Lung microvascular endothelial cell (primary cell): ENCODE results near the gene ATP8B2. TPM values are rescaled to one million over a fixed set of nuclear protein-coding genes. Genes with fewer than 3 reads are reported as not detected.
"Not testable (repeated sequence)": the region's sequence is repeated elsewhere in the genome, so short reads cannot be mapped to it uniquely, and the experiment has no call there.

Experiments
- DNase-seq, 2 donors: peaks; one replicate each; pipeline versions ENCODE4 v3.0.0 to v3.0.0-alpha.2; 2010; ENCODE audit warnings: low read depth in 2 of 2
- total RNA-seq: library from RNA; depleted of rRNA; stranded (reverse); fragments of >200 nt; gene quantifications from 2 replicates; pipeline ENCODE4 v1.2.1, GENCODE V29; 2014

Gene ATP8B2
- total RNA-seq = 38.4 and 54.4 TPM in 2 replicates

GRCh38 chr1:154324669-154325582 lies at the start of gene ATP8B2:
Gene ATP8B2 (plus strand): TSS chr1:154325525. CDS start chr1:154328142, 2,617 bp downstream.
- peak; percentile 75 to 88 for DNase-seq

GRCh38 chr1:154276797-154277196 lies 48.5 kb upstream of the ATP8B2 start:
- peak in 1 of 2 donors; percentile 24 for DNase-seq

- DNase-seq = not testable (repeated sequence)
Measured at GRCh38 chr1:154287591-154287990, 37.7 kb upstream of the ATP8B2 start.

GRCh38 chr1:154288661-154289060 lies 36.7 kb upstream of the ATP8B2 start:
- DNase-seq = no peak

GRCh38 chr1:154290921-154291320 lies 34.4 kb upstream of the ATP8B2 start:
- DNase-seq = no peak

GRCh38 chr1:154295408-154296235 lies 29.7 kb upstream of the ATP8B2 start:
- no peak for DNase-seq

GRCh38 chr1:154301582-154301981 lies 23.7 kb upstream of the ATP8B2 start:
- DNase-seq = no peak

GRCh38 chr1:154304664-154305337 lies 20.5 kb upstream of the ATP8B2 start:
- peak in 1 of 2 donors; percentile 23 for DNase-seq

GRCh38 chr1:154306151-154306550 lies 19.2 kb upstream of the ATP8B2 start:
- DNase-seq = no peak

- not testable (repeated sequence) for DNase-seq
Measured at GRCh38 chr1:154307670-154308270, 17.6 kb upstream of the ATP8B2 start.

- not testable (repeated sequence) for DNase-seq
Measured at GRCh38 chr1:154309136-154309535, 16.2 kb upstream of the ATP8B2 start.

- DNase-seq = not testable (repeated sequence)
Measured at GRCh38 chr1:154312229-154313065, 12.9 kb upstream of the ATP8B2 start.

GRCh38 chr1:154313066-154313356 lies 12.3 kb upstream of the ATP8B2 start:
- no peak for DNase-seq

- not testable (repeated sequence) for DNase-seq
Measured at GRCh38 chr1:154314226-154314625, 11.1 kb upstream of the ATP8B2 start.

- no peak for DNase-seq
Measured at GRCh38 chr1:154316704-154317103, 8.6 kb upstream of the ATP8B2 start.

- no peak for DNase-seq
Measured at GRCh38 chr1:154318386-154318785, 6.9 kb upstream of the ATP8B2 start.

- DNase-seq = peak; percentile 30 to 47
Measured at GRCh38 chr1:154320882-154321608, 4.3 kb upstream of the ATP8B2 start, which contains the start of gene AQP10. Gene AQP10 (plus strand): TSS chr1:154321093. CDS start chr1:154321156, 63 bp downstream.

GRCh38 chr1:154321609-154321934 lies 3.8 kb upstream of the ATP8B2 start:
- DNase-seq = not testable (repeated sequence)

GRCh38 chr1:154323493-154323892 lies 1.8 kb upstream of the ATP8B2 start:
- DNase-seq = no peak

GRCh38 chr1:154324241-154324640 lies 1.1 kb upstream of the ATP8B2 start:
- no peak for DNase-seq
